GF-D8 (cell line): ENCODE results near the gene ABCF2.

ENCODE experiments used
- DNase-seq: peaks from one replicate; lab custom pipeline; 2025; lab: John Stamatoyannopoulos, UW

Gene ABCF2

GRCh38 chr7:151225948-151226510 is 976 bp downstream of the ABCF2 start:
- DNase-seq = no peak

DNA sequence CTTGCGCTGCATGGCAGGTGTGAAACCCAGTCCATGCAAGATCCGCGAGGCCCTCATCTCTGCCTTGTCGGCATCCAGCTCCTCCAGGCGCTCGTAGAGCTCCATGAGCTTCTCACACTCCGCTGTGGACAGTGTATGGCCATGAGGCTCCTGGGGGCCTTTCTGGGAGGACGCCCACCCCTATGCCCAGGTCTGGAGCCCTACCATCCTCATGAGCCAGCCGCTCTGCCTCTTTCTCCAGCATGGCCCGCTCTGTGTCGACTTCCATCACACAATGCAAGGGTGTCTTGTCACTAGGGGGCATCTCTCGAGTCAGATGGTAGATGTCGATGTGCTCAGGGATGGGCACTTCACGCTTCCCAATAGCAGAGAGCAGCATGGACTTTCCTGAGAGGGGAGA is 3.3 kb downstream of the ABCF2 start:
- DNase-seq = no peak

DNA sequence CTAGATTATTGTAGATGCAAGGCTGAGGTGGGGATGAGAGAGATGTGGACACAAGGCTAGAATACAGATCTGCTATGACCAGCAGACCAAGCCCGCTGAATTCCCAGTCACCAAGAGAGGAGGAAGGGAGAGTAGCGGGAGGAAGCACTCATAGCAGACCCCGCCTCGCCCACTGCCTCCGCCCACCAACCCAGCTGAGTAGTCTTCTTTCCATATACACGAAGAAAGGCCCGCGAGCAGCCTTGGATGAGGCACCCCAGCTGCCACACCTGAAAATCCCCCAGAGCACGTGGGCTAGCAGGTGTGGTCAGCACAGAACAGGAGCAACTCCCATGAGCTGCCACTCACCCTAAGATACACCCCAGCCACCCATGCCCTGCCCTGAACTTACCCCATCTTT is 8.8 kb downstream of the ABCF2 start:
- no peak for DNase-seq

DNA sequence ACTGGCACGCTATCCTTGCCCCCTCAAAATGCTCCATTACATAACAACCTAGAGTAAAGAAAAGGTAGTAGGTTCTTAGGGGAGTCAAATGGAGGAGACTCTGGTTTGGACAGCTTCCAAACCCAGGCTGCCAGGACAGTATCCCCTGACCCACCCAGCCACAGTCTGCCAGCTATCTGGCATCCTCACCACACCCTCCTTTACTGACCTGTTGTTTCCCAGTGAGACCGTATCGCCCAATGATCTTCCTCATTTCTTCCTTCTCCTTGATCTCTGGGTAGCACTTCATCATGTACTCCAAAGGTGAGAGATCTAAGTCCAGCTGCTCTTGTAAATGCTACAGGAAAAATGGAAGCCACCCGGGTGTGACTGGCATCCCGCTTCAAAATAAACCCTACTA is 11.6 kb downstream of the ABCF2 start:
- no peak for DNase-seq

GRCh38 chr7:151213826-151214225 is 13.2 kb downstream of the ABCF2 start:
- DNase-seq = no peak

- no peak for DNase-seq
Observed at GRCh38 chr7:151212626-151213025, 14.4 kb downstream of the ABCF2 start.

DNA sequence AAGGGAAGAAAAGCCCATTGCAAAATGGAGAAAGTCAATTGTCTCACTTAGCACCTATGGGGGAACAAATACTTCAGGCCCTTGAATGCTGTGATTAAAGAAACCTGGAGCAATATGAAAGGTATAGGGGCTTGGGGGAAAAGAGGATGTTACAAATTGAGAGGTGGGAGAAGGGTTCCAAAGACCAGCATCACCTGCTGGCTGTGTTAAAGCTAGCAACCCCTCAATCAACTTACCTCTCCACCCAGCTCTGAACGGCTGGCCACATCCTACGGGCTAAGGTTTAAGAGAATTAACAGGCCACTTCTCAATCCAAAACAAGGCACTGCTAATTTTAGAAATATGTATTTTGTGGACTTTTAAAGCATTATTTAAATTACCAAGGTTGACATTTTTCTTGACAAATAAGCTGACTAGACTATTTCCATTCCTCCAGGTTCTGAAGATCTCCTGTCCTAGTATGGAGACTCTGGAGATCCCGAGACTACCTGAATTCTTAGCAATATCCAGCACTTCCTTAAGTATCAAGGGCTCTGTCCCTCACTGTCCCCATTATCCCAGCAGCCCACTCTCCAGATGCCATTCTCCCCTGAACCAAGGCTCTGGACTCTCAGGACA is 15.7 kb downstream of the ABCF2 start:
- no peak for DNase-seq

- no peak for DNase-seq
Observed at GRCh38 chr7:151210087-151210854, 16.7 kb downstream of the ABCF2 start, which contains the start of gene H2BK1. H2BK1 (minus strand) TSS chr7:151210488; CDS start chr7:151210318, 170 bp downstream.

GRCh38 chr7:151209588-151209987 is 17.4 kb downstream of the ABCF2 start:
- DNase-seq = no peak

GRCh38 chr7:151208253-151208862 is 18.6 kb downstream of the ABCF2 start:
- no peak for DNase-seq

GRCh38 chr7:151207804-151208203 is 19.2 kb downstream of the ABCF2 start:
- no peak for DNase-seq

- no peak for DNase-seq
Observed at GRCh38 chr7:151207315-151207714, 19.7 kb downstream of the ABCF2 start.

DNA sequence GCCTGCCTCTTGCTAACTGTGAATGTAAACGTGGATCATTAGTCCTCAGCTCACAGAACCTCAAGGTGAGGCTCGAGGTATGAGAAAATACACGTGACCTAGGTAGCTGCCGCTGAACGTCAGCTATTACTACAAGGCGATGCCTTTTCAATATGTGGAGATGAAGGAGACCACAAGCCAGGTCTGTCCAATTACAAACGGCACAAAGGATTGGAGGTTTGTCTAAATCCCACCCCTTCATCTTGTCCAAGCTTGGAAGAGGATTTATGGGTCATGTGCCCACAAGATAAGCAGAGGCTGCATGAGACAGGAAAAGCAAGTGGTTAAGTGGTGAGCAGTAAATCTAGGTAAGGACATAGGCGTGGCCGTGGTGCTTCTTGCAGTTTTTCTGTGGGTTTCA is 20.1 kb downstream of the ABCF2 start:
- DNase-seq = peak; percentile 76

- no peak for DNase-seq
Observed at GRCh38 chr7:151205730-151206129, 21.3 kb downstream of the ABCF2 start.

GRCh38 chr7:151204383-151205032 is 22.5 kb downstream of the ABCF2 start:
- DNase-seq = no peak

DNA sequence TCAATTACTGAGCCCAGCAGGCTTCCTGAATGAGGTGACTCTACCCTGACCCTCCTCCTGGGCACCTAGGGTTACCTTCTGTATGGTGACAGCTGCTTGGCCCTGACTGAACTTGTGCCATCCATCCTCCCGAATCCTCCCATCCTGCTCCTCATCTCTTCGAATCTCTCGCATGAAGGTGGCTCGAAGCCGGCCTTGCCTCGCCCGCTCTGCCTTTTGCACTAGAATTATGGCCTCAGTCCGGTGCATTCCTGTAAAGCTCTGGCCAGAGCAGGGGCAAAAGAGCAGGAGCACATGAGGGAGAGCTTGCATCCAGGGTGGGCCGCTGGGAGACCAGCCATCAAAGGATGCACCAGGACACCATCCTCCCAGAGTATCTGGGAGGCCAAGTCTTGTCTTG is 24.2 kb downstream of the ABCF2 start:
- no peak for DNase-seq

GRCh38 chr7:151201751-151202150 is 25.3 kb downstream of the ABCF2 start:
- no peak for DNase-seq

DNA sequence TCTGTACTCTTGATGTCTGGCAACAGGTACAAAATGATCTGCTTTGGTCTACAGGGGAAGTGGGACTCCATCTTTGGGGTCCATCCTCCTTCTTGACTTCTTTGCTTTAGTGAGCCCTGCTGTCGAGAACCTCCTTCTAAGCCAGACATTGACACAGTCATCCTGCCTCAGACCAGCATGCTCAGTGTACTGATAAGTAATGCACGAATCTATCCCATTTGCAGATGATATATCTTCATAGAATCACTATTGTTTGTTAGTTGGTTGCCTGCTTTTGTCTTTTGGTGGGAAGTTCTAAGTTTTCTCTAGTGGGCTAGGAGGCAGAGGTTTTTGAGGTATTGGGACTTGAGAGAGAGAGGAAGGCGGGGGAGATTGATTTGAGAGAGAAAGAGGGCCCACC is 25.7 kb downstream of the ABCF2 start:
- DNase-seq = no peak

GRCh38 chr7:151198945-151199848 is 27.8 kb downstream of the ABCF2 start:
- no peak for DNase-seq

- no peak for DNase-seq
Observed at GRCh38 chr7:151197932-151198331, 29.1 kb downstream of the ABCF2 start.
